ACC112 (cell line): ENCODE results near the gene MAN2A2.

Experiments used
- H2AFZ ChIP-seq: fragments of 200-600 bp; sonication (generic); one replicate; pipeline ENCODE4 v1.6.0; 2017; ENCODE audit warnings: antibody characterized with exemption, low read length; ENCODE audit not compliant: unreplicated experiment
- H3K27ac ChIP-seq: fragments of 200-600 bp; sonication (generic); 2 replicates; pipeline ENCODE4 v1.5.1; 2014; ENCODE audit warnings: low read depth, mild to moderate bottlenecking, antibody characterized with exemption, low read length, moderate library complexity
- H3K27me3 ChIP-seq: fragments of 200-600 bp; sonication (generic); 2 replicates; pipeline ENCODE4 v1.6.1; 2014; ENCODE audit warnings: mild to moderate bottlenecking, antibody characterized with exemption, low read length, moderate library complexity, mixed read lengths; ENCODE audit not compliant: insufficient read depth
- H3K36me3 ChIP-seq: fragments of 200-600 bp; sonication (generic); 2 replicates; pipeline ENCODE4 v1.6.1; 2016; ENCODE audit warnings: mild to moderate bottlenecking, antibody characterized with exemption, low read length, moderate library complexity, mixed read lengths; ENCODE audit not compliant: insufficient read depth
- H3K4me1 ChIP-seq: fragments of 200-600 bp; sonication (generic); one replicate; pipeline ENCODE4 v1.6.1; 2016; ENCODE audit warnings: low read length, mixed read lengths; ENCODE audit not compliant: insufficient read depth, unreplicated experiment, control insufficient read depth
- H3K4me3 ChIP-seq: fragments of 200-600 bp; sonication (generic); 2 replicates; pipeline ENCODE4 v1.5.1; 2014; ENCODE audit warnings: mild to moderate bottlenecking, low read depth, low read length
- H3K79me2 ChIP-seq: fragments of 200-600 bp; sonication (generic); one replicate; pipeline ENCODE4 v1.6.0; 2016; ENCODE audit warnings: low read length; ENCODE audit not compliant: control insufficient read depth, unreplicated experiment, insufficient read depth

MAN2A2 gene

GRCh38 chr15:90863987-90864386 lies 39.1 kb upstream of the MAN2A2 start:
- H3K27me3 ChIP-seq = no peaks in the 10 kb centered on the region
- no peak overlapping the region for H3K27ac ChIP-seq
- no peaks in the 10 kb centered on the region for H3K36me3 ChIP-seq
- H3K4me3 ChIP-seq = no peak overlapping the region
- H3K79me2 ChIP-seq = no peaks in the 10 kb centered on the region
- peaks cover 25% of the 10 kb centered on the region for H3K4me1 ChIP-seq
- no peak overlapping the region for H2AFZ ChIP-seq

GRCh38 chr15:90864507-90864906 lies 38.6 kb upstream of the MAN2A2 start:
- H3K27me3 ChIP-seq = no peaks in the 10 kb centered on the region
- H3K4me1 ChIP-seq = peaks cover 26% of the 10 kb centered on the region
- H3K36me3 ChIP-seq = no peaks in the 10 kb centered on the region
- no peak overlapping the region for H3K4me3 ChIP-seq
- H3K27ac ChIP-seq = no peak overlapping the region
- no peaks in the 10 kb centered on the region for H3K79me2 ChIP-seq
- no peak overlapping the region for H2AFZ ChIP-seq

GRCh38 chr15:90865702-90866101 lies 37.4 kb upstream of the MAN2A2 start:
- Histone ChIP-seq H3K27me3 (no peaks in the 10 kb centered on the region), H3K27ac (no peak overlapping the region), H3K4me1 (peaks cover 32% of the 10 kb centered on the region), H2AFZ (no peak overlapping the region), H3K4me3 (no peak overlapping the region), H3K36me3 (no peaks in the 10 kb centered on the region), H3K79me2 (peaks cover 6% of the 10 kb centered on the region)

GRCh38 chr15:90866161-90866715 lies 36.9 kb upstream of the MAN2A2 start:
- peaks cover 11% of the 10 kb centered on the region for H3K79me2 ChIP-seq
- no peak overlapping the region for H3K4me3 ChIP-seq
- no peaks in the 10 kb centered on the region for H3K36me3 ChIP-seq
- peaks cover 32% of the 10 kb centered on the region for H3K4me1 ChIP-seq
- H3K27ac ChIP-seq = no peak overlapping the region
- H2AFZ ChIP-seq = no peak overlapping the region
- H3K27me3 ChIP-seq = no peaks in the 10 kb centered on the region

- Histone ChIP-seq H2AFZ (no peak overlapping the region), H3K4me3 (no peak overlapping the region), H3K27me3 (no peaks in the 10 kb centered on the region), H3K36me3 (no peaks in the 10 kb centered on the region), H3K79me2 (peaks cover 16% of the 10 kb centered on the region), H3K27ac (no peak overlapping the region), H3K4me1 (peaks cover 32% of the 10 kb centered on the region)
Measured at GRCh38 chr15:90866800-90867199, 36.3 kb upstream of the MAN2A2 start.

- Histone ChIP-seq H2AFZ (peak within 1 kb of the TSS; percentile 1), H3K27ac (peak within 1 kb of the TSS; percentile 77)
Measured at GRCh38 chr15:90868261-90868689, 34.8 kb upstream of the MAN2A2 start, which contains the start of gene FURIN. FURIN (plus strand) TSS chr15:90868588; CDS start chr15:90875741, 7,153 bp downstream.

GRCh38 chr15:90869140-90869541 lies 34.0 kb upstream of the MAN2A2 start:
- Histone ChIP-seq H2AFZ (peak overlapping the region; percentile 1), H3K36me3 (no peaks in the 10 kb centered on the region), H3K27me3 (no peaks in the 10 kb centered on the region), H3K4me1 (peaks cover 45% of the 10 kb centered on the region), H3K27ac (peak overlapping the region; percentile 77), H3K79me2 (peaks cover 39% of the 10 kb centered on the region), H3K4me3 (no peak overlapping the region)

More at GRCh38 chr15:90868261-90868689, 34.8 kb upstream of the MAN2A2 start, which contains the start of gene FURIN:
- Histone ChIP-seq H3K4me1 (peaks cover 41% of the 10 kb centered on the region), H3K27me3 (no peaks in the 10 kb centered on the region), H3K79me2 (peaks cover 30% of the 10 kb centered on the region), H3K4me3 (no peak within 1 kb of the TSS), H3K36me3 (no peaks in the 10 kb centered on the region)

- Histone ChIP-seq H3K27ac (peak overlapping the region; percentile 77), H3K4me3 (peak overlapping the region; percentile 85), H3K4me1 (peaks cover 48% of the 10 kb centered on the region), H3K79me2 (peaks cover 44% of the 10 kb centered on the region), H2AFZ (peak overlapping the region; percentile 1), H3K27me3 (no peaks in the 10 kb centered on the region), H3K36me3 (no peaks in the 10 kb centered on the region)
Measured at GRCh38 chr15:90869601-90870353, 33.3 kb upstream of the MAN2A2 start.

GRCh38 chr15:90870354-90871138 lies 32.6 kb upstream of the MAN2A2 start:
- H3K4me3 ChIP-seq = peak overlapping the region; percentile 85

GRCh38 chr15:90871139-90871715 lies 31.9 kb upstream of the MAN2A2 start:
- peak overlapping the region; percentile 85 for H3K4me3 ChIP-seq
- peaks cover 48% of the 10 kb centered on the region for H3K4me1 ChIP-seq
- peak overlapping the region; percentile 77 for H3K27ac ChIP-seq
- no peaks in the 10 kb centered on the region for H3K27me3 ChIP-seq
- peak overlapping the region; percentile 75 for H2AFZ ChIP-seq
- H3K79me2 ChIP-seq = peaks cover 52% of the 10 kb centered on the region
- 0 out of 2 replicates have a peak, but pooled peaks cover under 1% of the 10 kb centered on the region for H3K36me3 ChIP-seq

More at GRCh38 chr15:90870354-90871138, 32.6 kb upstream of the MAN2A2 start:
- Histone ChIP-seq H3K4me1 (peaks cover 48% of the 10 kb centered on the region), H3K27ac (peak overlapping the region; percentile 77), H3K27me3 (no peaks in the 10 kb centered on the region), H3K79me2 (peaks cover 49% of the 10 kb centered on the region), H2AFZ (peak overlapping the region; percentile 75), H3K36me3 (no peaks in the 10 kb centered on the region)
